HFFc6 (cell line): ENCODE results near the gene OR1K1. TPM values are rescaled to one million over a fixed set of nuclear protein-coding genes. Genes with fewer than 3 reads are reported as not detected.

Source experiments
- DNase-seq: peaks from one replicate; pipeline ENCODE4 v3.0.0-alpha.2; 2018
- H3K27ac Mint-ChIP-seq: 2 replicates; pipeline ENCODE4 v1.8.0; 2020; ENCODE audit warnings: mild to moderate bottlenecking, mixed read lengths
- H3K27me3 Mint-ChIP-seq: 2 replicates; pipeline ENCODE4 v1.8.0; 2021; ENCODE audit warnings: mild to moderate bottlenecking, moderate library complexity, mixed read lengths; ENCODE audit not compliant: insufficient read depth
- H3K36me3 Mint-ChIP-seq: 2 replicates; pipeline ENCODE4 v1.8.0; 2021; ENCODE audit warnings: low read depth, mixed read lengths
- H3K4me1 Mint-ChIP-seq: 2 replicates; pipeline ENCODE4 v1.8.0; 2020; ENCODE audit warnings: low read depth, mixed read lengths
- H3K4me3 Mint-ChIP-seq: 2 replicates; pipeline ENCODE4 v1.8.0; 2020; ENCODE audit warnings: mild to moderate bottlenecking, moderate library complexity, mixed read lengths
- H3K9me3 Mint-ChIP-seq: 2 replicates; pipeline ENCODE4 v1.8.0; 2020; ENCODE audit warnings: mild to moderate bottlenecking, mixed read lengths
- total RNA-seq, 6 experiments: library from RNA; stranded (reverse); fragmentation: NEBNext Ultra II Directional; extraction: Animal tissue kit (Norgen Biotek cat#: 25700); gene quantifications; 2 replicates in 1 of 6; 3 replicates in 5 of 6; pipeline ENCODE4 v1.2.3, GENCODE V29; 2021
- TF ChIP-seq, protein P1 (sequence below): fragments of 200-600 bp; sonication (generic); IDR thresholded peaks from 2 replicates; pipeline ENCODE4 v1.5.0; 2021; ENCODE audit warnings: antibody characterized with exemption, mild to moderate bottlenecking

The OR1K1 gene
- total RNA-seq, 6 experiments from 2014 or later, result not detected

DNA sequence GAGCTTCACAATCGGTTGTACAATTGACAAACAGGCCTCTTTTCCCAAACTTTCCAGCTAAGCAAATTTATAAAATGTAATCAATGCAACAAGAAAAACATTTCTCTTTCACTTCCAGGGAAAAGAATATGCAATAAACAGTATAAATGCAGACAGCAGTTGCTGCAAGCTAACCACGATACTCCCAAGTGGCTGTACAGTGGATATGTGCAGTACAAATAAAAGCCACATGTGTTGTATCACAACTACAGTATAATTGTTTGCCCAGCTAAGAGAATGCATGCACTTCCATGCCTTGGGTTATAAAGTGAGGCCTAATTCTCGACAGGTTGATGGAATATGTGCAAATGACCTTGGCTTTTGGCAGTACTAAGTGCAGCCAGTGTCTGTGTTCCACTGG is 45.2 kb downstream of the OR1K1 start:
- DNase-seq, result no peak
- no peak overlapping the region for H3K4me3 Mint-ChIP-seq
- TF ChIP-seq, protein P1, sequence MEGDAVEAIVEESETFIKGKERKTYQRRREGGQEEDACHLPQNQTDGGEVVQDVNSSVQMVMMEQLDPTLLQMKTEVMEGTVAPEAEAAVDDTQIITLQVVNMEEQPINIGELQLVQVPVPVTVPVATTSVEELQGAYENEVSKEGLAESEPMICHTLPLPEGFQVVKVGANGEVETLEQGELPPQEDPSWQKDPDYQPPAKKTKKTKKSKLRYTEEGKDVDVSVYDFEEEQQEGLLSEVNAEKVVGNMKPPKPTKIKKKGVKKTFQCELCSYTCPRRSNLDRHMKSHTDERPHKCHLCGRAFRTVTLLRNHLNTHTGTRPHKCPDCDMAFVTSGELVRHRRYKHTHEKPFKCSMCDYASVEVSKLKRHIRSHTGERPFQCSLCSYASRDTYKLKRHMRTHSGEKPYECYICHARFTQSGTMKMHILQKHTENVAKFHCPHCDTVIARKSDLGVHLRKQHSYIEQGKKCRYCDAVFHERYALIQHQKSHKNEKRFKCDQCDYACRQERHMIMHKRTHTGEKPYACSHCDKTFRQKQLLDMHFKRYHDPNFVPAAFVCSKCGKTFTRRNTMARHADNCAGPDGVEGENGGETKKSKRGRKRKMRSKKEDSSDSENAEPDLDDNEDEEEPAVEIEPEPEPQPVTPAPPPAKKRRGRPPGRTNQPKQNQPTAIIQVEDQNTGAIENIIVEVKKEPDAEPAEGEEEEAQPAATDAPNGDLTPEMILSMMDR, result no peak
- H3K36me3 Mint-ChIP-seq, result no peaks in the 10 kb centered on the region; the same call in 1 of the 2 replicates
- H3K27ac Mint-ChIP-seq, result no peak overlapping the region
- no peaks in the 10 kb centered on the region for H3K9me3 Mint-ChIP-seq
- H3K27me3 Mint-ChIP-seq, result no peaks in the 10 kb centered on the region; the same call in 1 of the 2 replicates
- peaks cover 5% of the 10 kb centered on the region; the same call in 1 of the 2 replicates for H3K4me1 Mint-ChIP-seq

DNA sequence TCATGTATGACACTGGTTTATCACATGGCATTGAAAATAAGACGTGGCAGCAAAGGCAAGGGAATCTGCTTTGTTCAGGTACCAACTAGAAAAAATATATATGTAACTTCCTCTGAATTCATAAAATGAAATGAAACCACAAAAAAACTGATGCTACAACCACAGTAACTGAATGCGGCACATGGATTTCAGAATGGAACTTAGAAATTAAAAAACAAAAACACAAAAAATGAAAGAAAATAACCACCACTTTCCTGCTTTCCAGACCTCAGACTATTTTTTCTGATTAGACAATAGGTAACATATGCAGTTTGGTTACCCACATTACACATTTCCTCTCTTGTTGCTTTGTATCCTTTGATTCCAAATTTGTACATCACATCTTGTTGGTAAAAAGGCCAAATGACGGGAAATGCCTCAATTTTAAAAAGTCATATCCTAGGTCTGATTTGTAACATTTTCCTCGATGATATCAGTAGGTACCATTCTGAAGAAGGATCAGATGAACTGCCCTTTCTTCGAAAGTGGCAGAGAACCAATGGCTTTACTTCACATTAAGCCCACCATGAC is 46.5 kb downstream of the OR1K1 start:
- Mint-ChIP-seq H3K27ac (no peak overlapping the region), H3K27me3 (no peaks in the 10 kb centered on the region; the same call in 1 of the 2 replicates), H3K9me3 (no peaks in the 10 kb centered on the region), H3K4me3 (no peak overlapping the region), H3K4me1 (peaks cover 5% of the 10 kb centered on the region; the same call in 1 of the 2 replicates), H3K36me3 (peaks cover 10% of the 10 kb centered on the region; the same call in 1 of the 2 replicates)
- no peak for DNase-seq
- TF ChIP-seq, protein P1, result no peak

DNA sequence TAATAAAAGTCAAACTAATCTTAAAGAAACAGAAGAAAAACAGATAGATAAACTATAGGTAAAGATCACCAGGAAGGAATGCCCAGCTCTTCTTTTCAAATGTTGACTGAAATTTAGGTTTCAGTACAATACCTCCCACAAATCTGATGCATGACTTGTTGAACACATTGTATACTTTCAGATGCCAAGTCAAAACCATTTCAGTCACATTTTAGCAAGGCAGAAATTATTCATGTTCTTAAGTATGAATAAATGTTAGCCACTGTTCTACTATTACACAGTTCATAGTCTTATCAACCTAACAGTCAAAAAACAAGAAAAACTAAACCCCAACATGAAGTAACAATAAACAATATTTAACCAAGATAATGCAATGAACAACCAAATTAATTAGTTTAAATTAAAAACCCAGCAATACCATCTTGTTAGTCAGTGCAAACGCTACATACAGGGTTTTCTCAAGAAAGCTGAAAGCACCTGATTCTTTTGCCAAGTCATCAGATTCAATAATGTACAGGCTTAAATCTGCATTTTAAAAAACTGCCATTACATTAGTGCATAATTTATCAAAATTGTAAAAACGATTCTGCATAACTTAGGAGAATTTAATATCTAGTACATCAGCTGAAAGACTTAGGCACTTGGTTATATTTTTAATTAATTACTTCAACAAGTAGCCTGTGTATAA is 48.5 kb downstream of the OR1K1 start:
- Mint-ChIP-seq H3K9me3 (no peaks in the 10 kb centered on the region), H3K4me1 (peaks cover 5% of the 10 kb centered on the region; the same call in 1 of the 2 replicates), H3K27me3 (no peaks in the 10 kb centered on the region), H3K36me3 (peaks cover 10% of the 10 kb centered on the region; the same call in 1 of the 2 replicates), H3K27ac (no peak overlapping the region), H3K4me3 (no peak overlapping the region)
- DNase-seq, result no peak
- TF ChIP-seq, protein P1, result no peak

Other genes with a start within 250 kb of the OR1K1 start
- not detected for gene OR1N2, start 247.0 kb upstream of the OR1K1 start, total RNA-seq
- not detected for gene OR1L8, start 216.7 kb upstream of the OR1K1 start, total RNA-seq
- gene OR1Q1, start 185.4 kb upstream of the OR1K1 start, total RNA-seq, result not detected
- not detected for gene OR1B1, start 142.5 kb upstream of the OR1K1 start, total RNA-seq
- gene OR1L1, start 138.4 kb upstream of the OR1K1 start, total RNA-seq, result not detected
- not detected for gene OR1L3, start 125.0 kb upstream of the OR1K1 start, total RNA-seq
- not detected for gene OR1L4, start 76.1 kb upstream of the OR1K1 start, total RNA-seq
- not detected for gene OR1L6, start 57.8 kb upstream of the OR1K1 start, total RNA-seq
- not detected for gene OR5C1, start 11.2 kb upstream of the OR1K1 start, total RNA-seq
- gene PDCL, start 28.5 kb downstream of the OR1K1 start, total RNA-seq, result 10 to 100 TPM; 17.3 to 23.0 (median 21.4) TPM
- gene RC3H2, start 105.2 kb downstream of the OR1K1 start, total RNA-seq, result 10 to 100 TPM; 38.8 to 46.1 (median 41.5) TPM
- 1 to 10 TPM; 7.4 to 8.5 (median 8.2) TPM for gene ZBTB6, start 113.2 kb downstream of the OR1K1 start, total RNA-seq
- gene ZBTB26, start 131.4 kb downstream of the OR1K1 start, total RNA-seq, result 1 to 10 TPM; 4.1 to 5.6 (median 4.6) TPM
- gene RABGAP1, start 140.9 kb downstream of the OR1K1 start, total RNA-seq, result 10 to 100 TPM; 29.0 to 39.3 (median 33.9) TPM
- under 1 TPM in 1 of 6 experiments, not detected in 5; 0.26 TPM for gene GPR21, start 233.5 kb downstream of the OR1K1 start, total RNA-seq